CD4-positive, alpha-beta memory T cell (primary cell): ENCODE data around the gene ABL2. TPM values are rescaled to one million over a fixed set of nuclear protein-coding genes. Genes with fewer than 3 reads are reported as not detected.
"Not testable (repeated sequence)": the region's sequence is repeated elsewhere in the genome, so short reads cannot be mapped to it uniquely, and the experiment has no call there.

ENCODE experiments used
- CTCF ChIA-PET: fragments of 350-600 bp; sonication (Branson Sonifier 250); formaldehyde crosslinking; loops from one replicate; lab custom pipeline; 2021; ENCODE audit warnings: inconsistent platforms; ENCODE audit not compliant: partially characterized antibody; lab: Charles Lee
- POLR2A ChIA-PET: fragments of 350-600 bp; sonication (Branson Sonifier 250); formaldehyde crosslinking; loops from one replicate; lab custom pipeline; 2021; ENCODE audit not compliant: partially characterized antibody; lab: Charles Lee
- DNase-seq, 5 donors: peaks; one replicate each; pipeline versions ENCODE4 v3.0.0 to v3.0.0-alpha.2; 2020 to 2022; ENCODE audit warnings: mixed read lengths in 1 of 5
- H3K27ac ChIP-seq: one replicate; pipeline ENCODE4 v1.7.0; 2013; ENCODE audit warnings: low read depth, low read length
- H3K27me3 ChIP-seq: 2 replicates; pipeline ENCODE4 v1.7.0; 2013; ENCODE audit warnings: mild to moderate bottlenecking, low read length, moderate library complexity; ENCODE audit not compliant: insufficient read depth
- H3K36me3 ChIP-seq: 2 replicates; pipeline ENCODE4 v1.7.0; 2013; ENCODE audit warnings: mild to moderate bottlenecking, low read length, moderate library complexity; ENCODE audit not compliant: insufficient read depth
- H3K4me1 ChIP-seq: 2 replicates; pipeline ENCODE4 v1.7.0; 2013; ENCODE audit warnings: mild to moderate bottlenecking, low read length, moderate library complexity; ENCODE audit not compliant: insufficient read depth
- H3K4me3 ChIP-seq, 2 donors: one replicate each; pipeline ENCODE4 v1.7.0; 2013; ENCODE audit warnings: low read length in 2 of 2, mild to moderate bottlenecking in 1 of 2
- H3K9me3 ChIP-seq, 2 donors: one replicate each; pipeline ENCODE4 v1.7.0; 2013; ENCODE audit warnings: low read length in 2 of 2, control low read depth in 1 of 2; ENCODE audit not compliant: control insufficient read depth in 1 of 2
- H3K27ac Mint-ChIP-seq, 7 donors: one replicate each; pipeline ENCODE4 v1.8.0; 2020 to 2021; ENCODE audit warnings: mixed read lengths in 7 of 7, mild to moderate bottlenecking in 6 of 7, inconsistent platforms in 3 of 7, moderate library complexity in 3 of 7
- H3K27me3 Mint-ChIP-seq, 2 donors: one replicate each; pipeline ENCODE4 v1.8.0; 2020 to 2021; ENCODE audit warnings: mixed read lengths in 2 of 2
- H3K36me3 Mint-ChIP-seq, 2 donors: one replicate each; pipeline ENCODE4 v1.8.0; 2020 to 2021; ENCODE audit warnings: mixed read lengths in 2 of 2, inconsistent platforms in 1 of 2, mild to moderate bottlenecking in 1 of 2
- H3K4me1 Mint-ChIP-seq, 4 donors: one replicate each; pipeline ENCODE4 v1.8.0; 2020 to 2021; ENCODE audit warnings: mixed read lengths in 4 of 4, mild to moderate bottlenecking in 1 of 4
- H3K4me3 Mint-ChIP-seq, 8 donors: one replicate each; pipeline ENCODE4 v1.8.0; 2020 to 2021; ENCODE audit warnings: mixed read lengths in 8 of 8, mild to moderate bottlenecking in 7 of 8, moderate library complexity in 6 of 8, inconsistent platforms in 3 of 8
- H3K9me3 Mint-ChIP-seq, 8 donors: one replicate each; pipeline ENCODE4 v1.8.0; 2020 to 2021; ENCODE audit warnings: mixed read lengths in 8 of 8, mild to moderate bottlenecking in 5 of 8, inconsistent platforms in 3 of 8, moderate library complexity in 1 of 8
- intact Hi-C: fragments of 100-400 bp; cut with micrococcal nuclease; formaldehyde crosslinking; loops from one replicate; pipeline ENCODE4 v1.15.1; 2023
- polyA plus RNA-seq, 2 donors: library from polyadenylated mRNA; unstranded; fragments of 300-500 nt; fragmentation: Illumina TruSeq; gene quantifications; one replicate each; pipeline ENCODE4 v1.2.3, GENCODE V29; 2021
- total RNA-seq, 2 experiments: library from RNA; stranded (reverse); gene quantifications; one replicate each; pipeline ENCODE4 v1.2.3, GENCODE V29; 2021

The ABL2 gene
- total and polyA plus RNA-seq, 4 experiments from 2014 or later: 1.2 to 18.6 (median 9.5) TPM

GRCh38 chr1:179253286-179253972 lies 24.0 kb upstream of the ABL2 start:
- no peak overlapping the region for H3K27ac Mint-ChIP-seq
- ChIA-PET POLR2A (interaction anchor here (0.8 kb wide), 1 partner anchor 25 kb away, joined by 3 read pairs; no protein-coding TSS in a partner anchor), CTCF (interaction anchor here (0.8 to 5.8 kb wide), 3 partner anchors 10 to 133 kb away, joined by 3 to 80 read pairs (median 3); no protein-coding TSS in a partner anchor)
- H3K9me3 Mint-ChIP-seq: no peaks in the 10 kb centered on the region
- H3K27me3 ChIP-seq: peaks cover 2% of the 10 kb centered on the region
- DNase-seq: no peak
- no peak overlapping the region for H3K27ac ChIP-seq
- H3K4me3 ChIP-seq: no peak overlapping the region
- H3K4me3 Mint-ChIP-seq: no peak overlapping the region
- no peaks in the 10 kb centered on the region for H3K36me3 Mint-ChIP-seq
- no peaks in the 10 kb centered on the region for H3K27me3 Mint-ChIP-seq
- intact Hi-C loops: no loop called here
- H3K4me1 ChIP-seq: no peaks in the 10 kb centered on the region
- no peaks in the 10 kb centered on the region for H3K4me1 Mint-ChIP-seq
- no peaks in the 10 kb centered on the region for H3K36me3 ChIP-seq
- no peaks in the 10 kb centered on the region for H3K9me3 ChIP-seq

GRCh38 chr1:179252606-179253005 lies 23.1 kb upstream of the ABL2 start:
- Mint-ChIP-seq H3K27me3 (no peaks in the 10 kb centered on the region), H3K36me3 (no peaks in the 10 kb centered on the region)
- CTCF ChIA-PET: interaction anchor here (1.2 to 5.8 kb wide), 4 partner anchors 11 to 562 kb away, joined by 3 to 80 read pairs (median 11); no protein-coding TSS in a partner anchor

GRCh38 chr1:179251675-179252074 lies 22.2 kb upstream of the ABL2 start:
- POLR2A ChIA-PET: interaction anchor here (0.8 kb wide), 1 partner anchor 42 kb away, joined by 3 read pairs; the partner anchor contains the start of gene SOAT1
- Mint-ChIP-seq H3K27ac (no peak overlapping the region), H3K4me3 (no peak overlapping the region), H3K4me1 (no peaks in the 10 kb centered on the region), H3K36me3 (no peaks in the 10 kb centered on the region), H3K27me3 (no peaks in the 10 kb centered on the region), H3K9me3 (no peaks in the 10 kb centered on the region)
- Histone ChIP-seq H3K4me1 (no peaks in the 10 kb centered on the region), H3K36me3 (no peaks in the 10 kb centered on the region), H3K4me3 (no peak overlapping the region), H3K27ac (no peak overlapping the region), H3K9me3 (no peaks in the 10 kb centered on the region), H3K27me3 (peaks cover 2% of the 10 kb centered on the region)
- DNase-seq: peak in 4 of 5 donors; percentile 5 to 16 (median 11)
- CTCF ChIA-PET: interaction anchor here (0.7 to 5.8 kb wide), 10 partner anchors 29 to 563 kb away, joined by 3 to 80 read pairs (median 6); partner anchors contain the start of gene AXDND1
- intact Hi-C loops: loop anchor here (1.0 kb wide), 1 partner anchor 118 kb away; no protein-coding TSS in a partner anchor

More at GRCh38 chr1:179252606-179253005, 23.1 kb upstream of the ABL2 start:
- H3K27ac Mint-ChIP-seq: no peak overlapping the region
- H3K4me1 ChIP-seq: no peaks in the 10 kb centered on the region
- no peaks in the 10 kb centered on the region for H3K4me1 Mint-ChIP-seq
- POLR2A ChIA-PET: interaction anchor here (0.8 kb wide), 1 partner anchor 24 kb away, joined by 3 read pairs; no protein-coding TSS in a partner anchor
- no peak overlapping the region for H3K4me3 ChIP-seq
- H3K27me3 ChIP-seq: peaks cover 2% of the 10 kb centered on the region
- H3K4me3 Mint-ChIP-seq: no peak overlapping the region
- H3K36me3 ChIP-seq: no peaks in the 10 kb centered on the region
- no peaks in the 10 kb centered on the region for H3K9me3 ChIP-seq
- H3K9me3 Mint-ChIP-seq: no peaks in the 10 kb centered on the region
- DNase-seq: no peak
- H3K27ac ChIP-seq: no peak overlapping the region
- intact Hi-C loops: no loop called here

GRCh38 chr1:179247923-179248322 lies 18.4 kb upstream of the ABL2 start:
- Histone ChIP-seq H3K4me3 (no peak overlapping the region), H3K27ac (no peak overlapping the region), H3K27me3 (no peaks in the 10 kb centered on the region), H3K36me3 (no peaks in the 10 kb centered on the region), H3K4me1 (no peaks in the 10 kb centered on the region), H3K9me3 (no peaks in the 10 kb centered on the region)
- no peak overlapping the region for H3K27ac Mint-ChIP-seq
- no peaks in the 10 kb centered on the region for H3K9me3 Mint-ChIP-seq
- H3K36me3 Mint-ChIP-seq: no peaks in the 10 kb centered on the region
- CTCF ChIA-PET: no interaction called here
- POLR2A ChIA-PET: no interaction called here
- no peaks in the 10 kb centered on the region for H3K27me3 Mint-ChIP-seq
- H3K4me1 Mint-ChIP-seq: no peaks in the 10 kb centered on the region
- no peak for DNase-seq
- intact Hi-C loops: no loop called here
- H3K4me3 Mint-ChIP-seq: no peak overlapping the region

- H3K27me3 Mint-ChIP-seq, H3K4me3 ChIP-seq, H3K4me1 ChIP-seq, H3K4me1 Mint-ChIP-seq, CTCF ChIA-PET, H3K4me3 Mint-ChIP-seq, H3K27me3 ChIP-seq, H3K36me3 Mint-ChIP-seq, H3K27ac Mint-ChIP-seq, DNase-seq, intact Hi-C loops, H3K27ac ChIP-seq, POLR2A ChIA-PET, H3K9me3 ChIP-seq, H3K9me3 Mint-ChIP-seq, H3K36me3 ChIP-seq: not testable (repeated sequence)
Measured at GRCh38 chr1:179245426-179245825, 15.9 kb upstream of the ABL2 start.

- no peak overlapping the region for H3K4me3 Mint-ChIP-seq
- Histone ChIP-seq H3K9me3 (no peaks in the 10 kb centered on the region), H3K36me3 (no peaks in the 10 kb centered on the region), H3K4me3 (no peak overlapping the region), H3K4me1 (no peaks in the 10 kb centered on the region), H3K27ac (no peak overlapping the region), H3K27me3 (no peaks in the 10 kb centered on the region)
- DNase-seq: no peak
- no peaks in the 10 kb centered on the region for H3K9me3 Mint-ChIP-seq
- CTCF ChIA-PET: no interaction called here
- POLR2A ChIA-PET: no interaction called here
- H3K36me3 Mint-ChIP-seq: no peaks in the 10 kb centered on the region
- peaks cover 1 to 2% of the 10 kb centered on the region in 2 donors for H3K27me3 Mint-ChIP-seq
- H3K4me1 Mint-ChIP-seq: no peaks in the 10 kb centered on the region
- no peak overlapping the region for H3K27ac Mint-ChIP-seq
- intact Hi-C loops: no loop called here
Measured at GRCh38 chr1:179241530-179242097, 12.1 kb upstream of the ABL2 start.

GRCh38 chr1:179237222-179237621 lies 7.7 kb upstream of the ABL2 start:
- Histone ChIP-seq H3K36me3 (no peaks in the 10 kb centered on the region), H3K27me3 (no peaks in the 10 kb centered on the region), H3K4me3 (no peak overlapping the region), H3K9me3 (no peaks in the 10 kb centered on the region), H3K4me1 (no peaks in the 10 kb centered on the region), H3K27ac (no peak overlapping the region)
- H3K36me3 Mint-ChIP-seq: no peaks in the 10 kb centered on the region
- H3K27me3 Mint-ChIP-seq: peaks cover 1 to 2% of the 10 kb centered on the region in 2 donors
- intact Hi-C loops: no loop called here
- H3K9me3 Mint-ChIP-seq: no peaks in the 10 kb centered on the region
- ChIA-PET CTCF (no interaction called here), POLR2A (no interaction called here)
- no peaks in the 10 kb centered on the region for H3K4me1 Mint-ChIP-seq
- DNase-seq: no peak
- H3K4me3 Mint-ChIP-seq: no peak overlapping the region
- no peak overlapping the region for H3K27ac Mint-ChIP-seq
